Raji (cell line): ENCODE results near the gene ANKRD22.

Source experiments
- POLR2A ChIP-seq: IDR thresholded peaks from 2 replicates; pipeline ENCODE4 v1.6.1; 2011; ENCODE audit warnings: low read depth, low read length, control low read depth; ENCODE audit not compliant: insufficient read depth

ANKRD22 gene

DNA sequence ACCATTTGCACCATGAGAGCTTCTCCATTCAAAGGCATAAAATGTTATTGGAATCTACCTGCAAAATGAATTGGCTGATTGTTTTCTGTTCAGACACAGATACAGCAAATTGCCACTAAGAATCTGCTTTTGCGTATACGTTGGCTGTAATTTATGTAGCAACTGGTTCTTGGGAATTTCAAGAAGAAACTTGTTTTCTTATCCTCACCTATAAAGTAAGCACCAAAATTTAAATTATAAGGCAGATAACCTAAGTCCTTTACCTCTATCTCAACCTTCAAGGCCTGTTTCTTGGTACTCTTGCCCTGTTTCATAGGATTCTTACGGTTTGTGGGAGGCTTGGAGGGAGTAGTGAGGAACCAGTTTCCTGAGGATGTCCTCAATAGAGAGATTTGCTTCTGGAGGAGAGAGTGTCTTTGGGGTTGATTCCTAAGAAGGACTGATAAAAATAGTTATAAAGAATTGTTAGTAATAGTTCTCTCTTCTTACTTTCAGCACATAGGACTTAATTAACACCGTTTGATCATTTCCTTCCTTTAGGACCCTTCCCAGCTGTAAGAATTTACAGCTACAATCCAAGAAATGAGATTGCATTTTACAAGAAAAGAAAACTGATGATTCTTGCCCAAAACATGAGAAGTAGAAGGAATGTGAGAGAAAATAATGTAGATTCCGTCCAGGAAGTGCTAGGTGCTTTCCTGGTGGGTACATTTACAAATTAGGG is 30.4 kb upstream of the ANKRD22 start:
- no peak for TF ChIP-seq POLR2A

DNA sequence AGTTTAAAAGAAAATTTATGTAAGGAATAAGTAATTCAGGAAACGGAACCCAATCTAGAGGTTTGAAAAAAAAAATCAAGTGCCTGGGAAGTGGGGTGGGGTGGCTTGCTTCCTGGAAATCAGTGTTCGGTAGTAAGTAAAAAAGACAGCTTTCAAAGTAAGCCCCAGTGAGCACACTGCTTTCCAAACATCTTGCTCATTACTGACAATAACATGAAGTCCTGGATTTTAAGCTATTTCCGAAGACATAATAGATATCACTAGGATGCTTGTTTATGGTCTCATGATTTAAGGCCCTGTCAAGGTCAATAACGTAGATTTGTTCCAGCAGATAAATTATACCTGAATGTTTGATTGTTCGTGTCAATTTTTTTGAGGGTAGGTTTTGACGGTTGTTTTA is 29.7 kb upstream of the ANKRD22 start:
- TF ChIP-seq POLR2A, result no peak

DNA sequence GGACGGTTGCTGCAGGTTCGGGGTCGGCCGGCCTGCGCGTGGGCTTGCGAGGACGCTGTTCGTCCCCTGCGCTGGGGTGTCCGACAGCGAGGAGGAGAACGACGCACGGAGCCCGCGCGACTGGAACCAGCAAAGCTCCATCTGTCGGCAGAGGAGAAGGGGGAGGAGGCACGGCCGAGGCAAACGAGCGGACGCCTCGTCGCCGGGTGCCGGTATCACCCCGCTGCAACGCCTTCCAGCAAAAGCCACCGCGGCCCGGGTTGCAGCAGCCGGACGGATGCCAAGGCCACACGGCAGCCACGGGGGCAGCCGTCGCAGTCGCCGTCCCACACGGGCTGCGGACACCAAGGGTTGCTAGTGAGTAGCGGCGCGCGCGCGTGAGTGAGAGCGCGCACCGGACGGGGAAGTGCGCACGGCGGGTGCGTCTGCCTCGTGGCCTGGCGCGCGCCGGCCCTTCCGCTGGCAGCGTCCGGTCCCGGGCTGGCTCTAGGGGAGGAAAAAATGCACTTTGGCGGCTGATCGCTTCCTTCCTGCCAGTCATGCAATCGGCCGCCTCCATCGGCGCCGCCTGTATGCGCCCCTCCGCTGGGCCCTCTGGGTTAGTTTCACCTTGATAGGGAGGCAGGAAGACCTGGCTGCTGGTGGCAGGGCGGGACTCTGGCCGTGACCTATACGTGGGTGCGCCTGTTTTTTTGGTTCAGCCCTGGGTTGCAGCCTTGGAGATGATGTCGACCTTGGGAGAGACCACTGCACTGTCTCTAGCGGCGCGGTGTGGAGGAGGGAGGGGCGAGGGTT is 28.8 kb upstream of the ANKRD22 start:
- peak; percentile 78 for TF ChIP-seq POLR2A

DNA sequence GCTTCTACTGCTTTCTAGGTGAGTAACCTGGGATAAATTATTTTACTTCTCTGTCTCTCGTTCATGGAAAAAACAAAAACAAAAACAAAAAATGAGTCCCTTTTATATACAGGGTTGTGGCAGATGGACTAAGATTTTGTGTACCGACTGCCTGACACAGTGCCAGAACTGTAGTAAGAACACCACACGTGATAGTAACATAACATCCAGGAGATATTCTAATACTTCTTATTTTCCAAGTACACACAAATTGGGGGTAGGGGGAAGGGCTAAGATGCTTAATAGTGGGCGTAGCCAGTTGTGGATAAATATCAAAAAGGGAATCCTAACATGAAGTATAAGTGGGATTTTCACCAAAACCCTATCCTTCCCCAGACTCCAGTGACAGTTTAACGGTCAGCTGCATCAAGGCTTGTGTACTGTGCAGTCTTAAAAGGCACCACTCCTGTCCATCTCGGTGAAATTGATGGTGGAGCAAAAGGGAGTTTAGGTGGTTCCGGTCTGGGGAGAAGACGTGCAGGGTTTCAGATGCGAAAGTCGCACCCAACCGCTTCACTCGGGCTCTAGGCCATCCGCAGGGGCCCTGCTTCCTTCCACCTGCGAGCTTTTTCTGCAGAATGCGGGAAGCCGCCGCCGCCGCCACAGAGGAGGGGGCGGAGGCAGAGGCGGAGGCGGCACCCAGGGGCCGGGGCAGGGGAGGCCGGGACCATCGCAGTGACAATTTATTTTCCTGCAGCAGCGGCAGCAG is 28.1 kb upstream of the ANKRD22 start, which contains the start of gene STAMBPL1:
STAMBPL1 (plus strand) TSS at position 712 of the 748 bp plus-strand sequence. CDS start 21,464 bp downstream, outside the sequence.
- TF ChIP-seq POLR2A, result no peak

DNA sequence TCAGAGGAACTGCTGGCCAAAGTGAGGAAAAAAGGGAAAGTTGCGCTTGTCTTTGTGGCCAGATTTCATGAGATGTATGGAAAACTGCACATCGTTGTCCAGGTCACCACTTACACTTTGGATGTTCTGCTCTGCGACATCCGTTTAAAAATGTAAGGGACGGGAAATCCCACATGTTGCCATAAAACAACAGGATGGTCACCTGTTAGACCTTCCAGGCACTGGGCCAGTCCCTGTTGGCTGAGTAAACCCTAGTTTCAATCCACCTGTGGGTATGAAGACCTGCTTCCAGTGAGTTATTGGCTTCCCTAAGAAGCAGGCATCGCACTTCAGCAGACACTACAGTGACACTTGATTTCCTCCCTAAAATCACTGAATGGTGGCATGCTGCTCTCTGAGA is 25.7 kb upstream of the ANKRD22 start:
- no peak for TF ChIP-seq POLR2A

DNA sequence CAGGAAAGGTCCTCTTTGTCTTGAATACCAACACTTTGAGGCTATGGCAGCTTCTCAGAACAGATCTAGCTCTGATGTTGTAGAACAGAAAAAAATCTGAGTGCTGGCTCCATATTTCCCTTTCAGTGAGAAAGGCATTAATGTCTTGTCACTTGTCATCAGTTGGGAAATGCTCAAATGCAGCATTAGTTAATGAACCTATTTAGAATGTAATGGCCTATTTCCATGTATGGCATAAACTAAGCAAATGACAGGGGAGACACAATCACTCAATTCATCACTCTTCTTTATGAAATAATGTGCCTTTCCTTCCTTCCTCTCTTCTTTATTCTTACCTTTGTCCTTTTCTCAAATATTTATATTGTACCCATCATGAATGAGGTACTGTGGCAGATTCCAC is 23.4 kb upstream of the ANKRD22 start:
- TF ChIP-seq POLR2A, result no peak

DNA sequence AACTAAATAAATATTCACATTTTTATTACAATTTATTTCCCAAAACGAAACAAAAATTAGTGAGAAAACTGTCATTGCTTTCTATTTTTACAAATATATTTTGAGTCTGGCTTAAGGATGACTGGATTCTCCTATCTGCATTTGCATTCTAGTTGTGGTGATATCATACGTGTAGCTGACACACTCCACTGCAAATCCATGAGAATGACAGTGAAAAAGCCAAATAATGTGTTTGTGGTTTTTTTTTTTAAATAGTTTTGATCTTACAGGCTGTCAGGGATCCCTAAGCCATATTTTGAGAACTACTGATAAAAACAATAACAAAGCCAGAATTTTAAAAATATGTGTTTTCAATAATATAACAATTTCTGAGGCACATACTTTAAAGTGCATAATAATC is 22.6 kb upstream of the ANKRD22 start:
- TF ChIP-seq POLR2A, result no peak

DNA sequence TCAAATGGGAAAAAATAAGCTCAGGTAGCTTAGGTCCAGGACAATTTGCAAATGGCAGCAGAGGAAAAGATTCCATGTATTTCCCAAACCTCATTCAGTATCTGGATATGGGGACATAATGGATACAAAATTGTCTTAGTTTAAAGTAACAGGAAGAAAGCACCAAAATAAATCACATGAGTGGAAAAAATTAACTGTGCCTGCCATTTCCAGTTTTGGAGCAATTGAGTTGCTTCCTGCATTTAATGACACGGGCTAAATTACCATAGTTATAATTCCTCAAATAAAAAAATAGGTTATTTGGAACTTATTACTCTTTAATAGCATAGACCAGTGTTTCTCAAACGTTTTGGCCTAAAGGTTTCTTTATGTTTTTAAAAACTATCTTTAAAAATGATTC is 22.1 kb upstream of the ANKRD22 start:
- TF ChIP-seq POLR2A, result no peak

DNA sequence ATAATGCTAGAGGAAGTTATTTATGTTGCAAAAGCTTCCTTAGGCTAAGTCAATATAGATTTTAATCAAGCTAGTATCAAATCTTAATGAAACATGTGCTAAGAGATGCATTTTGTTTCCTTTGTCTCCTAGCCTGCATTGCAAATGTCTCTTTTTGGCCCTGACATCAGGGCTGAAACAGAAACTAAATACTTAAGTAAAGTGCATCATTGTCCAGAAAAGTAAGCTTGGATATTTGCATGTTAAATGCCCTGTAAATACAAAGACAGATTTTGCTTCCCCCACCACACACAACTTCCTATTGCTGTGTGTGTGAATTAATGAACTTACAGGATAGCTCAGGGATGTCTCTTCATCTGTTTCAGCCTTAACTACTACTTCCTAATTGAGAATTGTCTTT is 18.4 kb upstream of the ANKRD22 start:
- no peak for TF ChIP-seq POLR2A

DNA sequence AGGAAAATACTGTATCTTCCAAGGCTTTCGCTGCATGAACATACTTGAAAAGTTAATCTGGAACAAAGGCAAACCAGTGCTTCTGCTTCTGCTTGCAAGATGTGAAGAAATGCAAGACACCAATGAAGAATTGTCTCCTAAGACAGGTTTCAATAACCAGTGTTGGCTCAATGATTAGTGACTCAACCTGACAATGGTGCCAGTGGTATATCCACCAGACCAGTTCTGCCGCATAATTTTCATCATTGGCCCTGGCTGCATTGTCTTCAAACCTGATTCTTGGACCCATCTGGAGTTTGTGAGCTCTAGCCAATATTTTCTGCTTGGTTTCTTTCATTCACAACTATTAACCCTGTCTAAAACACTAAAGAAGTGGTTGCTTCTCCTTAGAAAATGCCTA is 14.8 kb upstream of the ANKRD22 start:
- TF ChIP-seq POLR2A, result no peak

DNA sequence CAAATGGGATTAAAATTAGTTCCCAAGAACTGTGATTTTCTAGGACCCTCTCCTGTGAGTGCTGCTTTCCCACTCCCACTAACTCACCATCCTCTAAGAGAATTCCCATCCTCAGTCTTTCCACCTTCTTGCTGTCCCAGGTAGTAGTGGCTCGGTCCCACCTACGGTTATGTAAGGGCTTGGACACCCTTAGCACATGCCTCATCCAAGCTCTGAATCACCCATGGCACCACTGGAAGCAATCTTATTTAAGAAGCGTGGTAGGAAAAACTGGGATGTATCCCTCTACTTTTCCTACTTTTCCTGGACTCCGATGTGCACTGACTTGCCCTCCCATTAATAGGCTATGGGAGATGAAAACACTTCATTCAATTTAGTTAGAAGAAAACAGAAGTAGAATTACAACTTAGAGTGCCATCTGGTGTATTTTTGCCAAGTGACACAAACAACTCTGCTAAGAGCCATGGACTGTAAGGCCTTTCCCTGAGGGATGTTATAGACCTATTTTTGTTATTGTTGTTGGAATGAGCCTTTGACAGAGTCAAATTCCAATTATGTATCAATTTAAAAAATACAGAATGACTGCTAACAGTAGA is 13.7 kb upstream of the ANKRD22 start:
- no peak for TF ChIP-seq POLR2A

DNA sequence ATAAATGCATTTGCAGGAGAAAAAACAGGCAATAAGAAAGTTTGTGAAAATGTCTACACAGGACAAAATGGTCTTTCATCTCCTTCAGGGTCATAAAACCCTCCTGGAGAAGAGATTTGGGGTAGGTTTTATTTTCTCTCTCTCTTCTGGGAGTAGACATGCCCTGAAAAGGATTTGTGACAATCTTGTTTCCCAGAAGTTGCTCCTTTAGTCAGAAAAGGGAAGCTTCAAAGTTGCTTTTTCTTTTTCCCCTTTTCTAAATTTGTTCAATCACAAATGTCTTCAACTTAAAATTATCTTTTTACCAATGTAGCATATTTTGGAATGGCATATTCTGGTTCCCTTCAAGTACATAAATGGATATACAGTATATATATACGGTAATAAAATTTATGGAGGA is 9.4 kb upstream of the ANKRD22 start:
- no peak for TF ChIP-seq POLR2A

DNA sequence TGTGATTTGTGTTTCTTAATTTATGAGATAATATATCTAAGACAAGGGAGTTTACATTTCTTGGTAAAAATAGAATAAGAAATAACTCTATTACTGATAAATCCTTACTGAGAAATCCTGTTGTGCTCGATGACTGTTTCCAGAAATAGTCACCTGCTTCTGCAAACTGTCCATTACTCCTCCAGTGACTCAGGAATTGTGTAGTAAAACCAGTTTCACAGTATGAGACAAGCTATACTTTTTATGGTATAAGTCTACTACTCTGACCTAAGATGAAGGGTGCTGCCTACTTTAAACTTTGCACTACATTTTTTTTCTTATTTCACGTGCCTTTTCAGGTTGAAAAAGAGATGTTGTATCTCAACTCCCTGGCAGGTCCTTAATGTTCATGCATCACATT is 6.8 kb upstream of the ANKRD22 start:
- TF ChIP-seq POLR2A, result no peak

DNA sequence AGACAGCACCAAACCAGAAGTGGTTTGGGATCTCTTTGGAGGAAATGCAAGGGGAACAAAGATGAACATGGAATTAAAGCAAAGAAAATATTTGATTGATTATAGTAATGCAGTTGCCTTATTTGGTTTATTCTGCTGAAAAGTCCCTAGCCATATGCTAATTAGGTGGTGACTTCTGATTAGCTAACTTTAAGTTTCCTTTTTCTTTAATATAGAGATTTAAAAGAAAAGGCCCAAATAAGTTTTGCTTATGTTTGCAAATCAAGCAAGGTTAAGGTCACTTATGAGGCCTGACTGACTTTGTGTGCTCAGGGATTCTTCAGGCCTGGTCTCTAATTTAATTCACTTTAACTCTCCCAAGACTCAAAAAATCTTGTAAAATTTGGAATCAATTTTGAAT is 6.2 kb upstream of the ANKRD22 start:
- no peak for TF ChIP-seq POLR2A

DNA sequence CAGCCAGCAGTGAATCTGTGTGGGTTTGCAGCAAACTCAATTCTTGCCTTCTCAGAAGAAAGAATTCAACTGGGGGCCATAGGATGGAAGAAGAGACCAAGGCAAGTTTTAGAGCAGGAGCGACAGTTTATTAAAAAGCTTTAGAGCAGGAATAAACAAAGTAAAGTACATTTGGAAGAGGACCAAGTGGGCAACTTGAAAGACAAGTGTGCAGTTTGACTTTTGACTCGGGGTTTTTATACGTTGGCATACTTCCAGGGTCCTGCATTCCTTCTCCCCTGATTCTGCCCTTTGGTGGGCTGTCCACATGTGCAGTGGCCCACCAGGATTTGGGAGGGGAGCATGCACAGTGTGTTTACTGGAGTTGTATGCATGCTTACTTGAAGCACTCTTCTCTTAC is 3.0 kb upstream of the ANKRD22 start:
- no peak for TF ChIP-seq POLR2A
